SK-N-SH (cell line): ENCODE results near the gene TMEM131. TPM values are rescaled to one million over a fixed set of nuclear protein-coding genes. Genes with fewer than 3 reads are reported as not detected.

ENCODE experiments used
- CTCF ChIA-PET: fragments of 300-600, 350-600 bp; formaldehyde crosslinking; extraction: SDS; loops from one replicate; lab custom pipeline; 2021; lab: Yijun Ruan, JAX
- POLR2A ChIA-PET: fragments of 350-600 bp; sonication (Branson Sonifier 250); formaldehyde crosslinking; extraction: SDS; loops from one replicate; lab custom pipeline; 2020; ENCODE audit warnings: antibody characterized with exemption, inconsistent platforms; lab: Yijun Ruan, JAX
- DNase-seq: peaks from one replicate; pipeline ENCODE4 v3.0.0; 2012
- H2AFZ ChIP-seq: fragments of 200-600 bp; sonication (generic); 2 replicates; pipeline ENCODE4 v1.8.1; 2016; ENCODE audit warnings: antibody characterized with exemption, mild to moderate bottlenecking, low read depth
- H3F3A ChIP-seq: fragments of 200-600 bp; sonication (generic); replicated peaks from 2 replicates; pipeline ENCODE3; 2016; ENCODE audit warnings: antibody characterized with exemption, mild to moderate bottlenecking; ENCODE audit not compliant: insufficient read depth
- H3K27ac ChIP-seq, 2 experiments: fragments of 200-500 bp in 1 of 2; fragments of 200-600 bp in 1 of 2; sonication (Bioruptor generic) in 1 of 2; sonication (generic), shearing (Covaris generic) in 1 of 2; 2 replicates each; pipeline versions ENCODE4 v1.5.1 to v1.6.1; 2014 to 2016; ENCODE audit warnings: low read depth in 2 of 2, inconsistent platforms in 1 of 2, low read length in 1 of 2, mild to moderate bottlenecking in 1 of 2, mixed read lengths in 1 of 2
- H3K27me3 ChIP-seq: fragments of 200-600 bp; sonication (generic), shearing (Covaris generic); 2 replicates; pipeline ENCODE4 v1.6.1; 2016; ENCODE audit warnings: mixed run types; ENCODE audit not compliant: insufficient read depth
- H3K36me3 ChIP-seq, 2 experiments: fragments of 200-500 bp in 1 of 2; fragments of 200-600 bp in 1 of 2; sonication (Bioruptor generic) in 1 of 2; sonication (generic) in 1 of 2; replicated peaks in 1 of 2; 2 replicates each; pipeline versions ENCODE3 to v1.5.1; 2014 to 2016; ENCODE audit warnings: low read length in 1 of 2, mild to moderate bottlenecking in 1 of 2; ENCODE audit not compliant: insufficient read depth in 2 of 2, control insufficient read depth in 1 of 2
- H3K4me1 ChIP-seq, 2 experiments: fragments of 200-500 bp in 1 of 2; fragments of 200-600 bp in 1 of 2; sonication (Bioruptor generic) in 1 of 2; sonication (generic), shearing (Covaris generic) in 1 of 2; 2 replicates each; pipeline versions ENCODE4 v1.5.1 to v1.6.1; 2014 to 2016; ENCODE audit warnings: low read depth in 1 of 2, low read length in 1 of 2, mixed run types in 1 of 2; ENCODE audit not compliant: insufficient read depth in 2 of 2, control insufficient read depth in 1 of 2
- H3K4me2 ChIP-seq: fragments of 200-600 bp; sonication (generic), shearing (Covaris generic); 2 replicates; pipeline ENCODE4 v1.6.1; 2017; ENCODE audit warnings: mixed run types
- H3K4me3 ChIP-seq, 2 experiments: fragments of 200-500 bp in 1 of 2; fragments of 200-600 bp in 1 of 2; sonication (Bioruptor generic) in 1 of 2; sonication (generic), shearing (Covaris generic) in 1 of 2; 2 replicates each; pipeline versions ENCODE4 v1.5.1 to v1.8.1; 2014 to 2016; ENCODE audit warnings: low read depth in 2 of 2, inconsistent platforms in 1 of 2, low read length in 1 of 2, mild to moderate bottlenecking in 1 of 2, mixed read lengths in 1 of 2, moderate library complexity in 1 of 2
- H3K79me2 ChIP-seq: fragments of 200-600 bp; sonication (generic); 2 replicates; pipeline ENCODE4 v1.8.1; 2017; ENCODE audit warnings: mild to moderate bottlenecking; ENCODE audit not compliant: insufficient read depth
- H3K9ac ChIP-seq: fragments of 200-600 bp; sonication (generic); 2 replicates; pipeline ENCODE4 v1.6.1; 2017; ENCODE audit warnings: mixed run types
- H3K9me2 ChIP-seq: fragments of 200-600 bp; sonication (generic); 2 replicates; pipeline ENCODE4 v1.6.1; 2017; ENCODE audit warnings: mixed run types
- H3K9me3 ChIP-seq: fragments of 200-600 bp; sonication (generic); 2 replicates; pipeline ENCODE4 v1.6.1; 2017; ENCODE audit warnings: mixed run types, mild to moderate bottlenecking, moderate library complexity
- H4K20me1 ChIP-seq: fragments of 200-600 bp; sonication (generic); 2 replicates; pipeline ENCODE4 v1.6.1; 2017; ENCODE audit warnings: mild to moderate bottlenecking, mixed run types; ENCODE audit not compliant: insufficient read depth
- CTCF ChIP-seq: fragments of 200-600 bp; sonication (generic); IDR thresholded peaks from 2 replicates; pipeline ENCODE4 v1.6.1; 2017; ENCODE audit warnings: antibody characterized with exemption, mild to moderate bottlenecking, moderate library complexity
- EP300 ChIP-seq, 2 experiments: IDR thresholded peaks; 2 replicates each; pipeline versions ENCODE4 v1.4.0 to v1.6.1; 2012; ENCODE audit warnings: borderline replicate concordance in 1 of 2, low read depth in 1 of 2, low read length in 1 of 2
- FOSL2 ChIP-seq: IDR thresholded peaks from 2 replicates; pipeline ENCODE4 v1.4.0; 2012; ENCODE audit warnings: low read depth, mild to moderate bottlenecking, moderate library complexity, borderline replicate concordance
- FOXM1 ChIP-seq: IDR thresholded peaks from 2 replicates; pipeline ENCODE4 v1.4.0; 2012; ENCODE audit warnings: low read depth, mild to moderate bottlenecking
- GABPA ChIP-seq: IDR thresholded peaks from 2 replicates; pipeline ENCODE4 v1.4.0; 2012; ENCODE audit warnings: low read depth, mild to moderate bottlenecking
- JUND ChIP-seq: IDR thresholded peaks from 2 replicates; pipeline ENCODE4 v1.4.0; 2012
- MAX ChIP-seq: IDR thresholded peaks from 2 replicates; pipeline ENCODE4 v1.4.0; 2012; ENCODE audit warnings: low read depth
- MXI1 ChIP-seq: IDR thresholded peaks from 2 replicates; pipeline ENCODE4 v1.6.1; 2012; ENCODE audit warnings: mild to moderate bottlenecking, low read depth, low read length, improper control_type of control experiment
- POLR2AphosphoS5 ChIP-seq: IDR thresholded peaks from 2 replicates; pipeline ENCODE4 v1.6.1; 2012; ENCODE audit warnings: low read depth, low read length
- SMC3 ChIP-seq: IDR thresholded peaks from 2 replicates; pipeline ENCODE4 v1.6.1; 2012; ENCODE audit warnings: low read depth, low read length, improper control_type of control experiment
- TAF1 ChIP-seq: IDR thresholded peaks from 2 replicates; pipeline ENCODE4 v1.6.1; 2012; ENCODE audit warnings: low read depth, mild to moderate bottlenecking, low read length, moderate library complexity, borderline replicate concordance
- TCF12 ChIP-seq: IDR thresholded peaks from 2 replicates; pipeline ENCODE4 v1.4.0; 2012
- USF2 ChIP-seq: fragments of 150-350 bp; IDR thresholded peaks from 2 replicates; pipeline ENCODE4 v1.6.1; 2017; ENCODE audit warnings: antibody characterized with exemption, low read length, low read depth, borderline replicate concordance
- YY1 ChIP-seq: IDR thresholded peaks from 2 replicates; pipeline ENCODE4 v1.4.0; 2012; ENCODE audit warnings: low read depth, mild to moderate bottlenecking
- WGBS: methylation state at CpG from one replicate; pipeline ENCODE4 v1.1.6; 2017; ENCODE audit warnings: low lambda C conversion rate; 5-methylcytosine and 5-hydroxymethylcytosine counted together
- polyA plus RNA-seq, 3 experiments: library from polyadenylated mRNA; depleted of rRNA; stranded (reverse); fragments of >200 nt; gene quantifications; 2 replicates each; pipeline ENCODE4 v1.2.3, GENCODE V29; 2012
- TF ChIP-seq, protein P1 (sequence below): IDR thresholded peaks from 2 replicates; pipeline ENCODE4 v1.6.1; 2012; ENCODE audit warnings: mild to moderate bottlenecking, low read depth, low read length, moderate library complexity

Gene TMEM131
- polyA plus RNA-seq, 1 of the 3 experiments (the other 2 are of a cell fraction): 9.1 TPM

DNA sequence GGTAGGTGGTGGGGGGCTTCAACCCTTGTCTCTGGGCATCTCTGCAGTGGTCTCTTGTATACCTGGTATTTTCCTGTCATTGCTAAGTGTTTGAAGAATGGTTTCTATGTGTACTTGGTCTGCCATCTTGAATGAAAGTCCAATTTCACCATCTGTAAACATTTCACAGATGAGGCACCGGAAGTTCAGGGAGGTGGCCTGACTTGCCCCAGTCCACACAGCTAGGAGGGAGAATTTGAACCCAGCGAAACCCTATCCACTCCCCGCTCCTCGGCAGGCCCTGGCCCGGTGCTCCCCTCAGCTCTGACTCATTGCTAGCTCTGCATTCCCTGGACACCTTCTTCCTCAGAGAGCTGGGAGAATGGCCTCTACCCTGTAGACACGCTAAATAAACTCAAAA is 251.8 kb downstream of the TMEM131 start:
- Histone ChIP-seq H2AFZ (no peak overlapping the region), H3K4me1 (peaks cover 0 to 4% of the 10 kb centered on the region in 2 experiments; a peak in 1 of 4 replicates), H3K79me2 (no peaks in the 10 kb centered on the region), H3F3A (no peaks in the 10 kb centered on the region), H3K4me3 (no peak overlapping the region), H4K20me1 (no peaks in the 10 kb centered on the region), H3K9ac (no peak overlapping the region), H3K27me3 (no peaks in the 10 kb centered on the region), H3K9me2 (no peaks in the 10 kb centered on the region), H3K36me3 (no peaks in the 10 kb centered on the region), H3K9me3 (no peaks in the 10 kb centered on the region), H3K27ac (no peak overlapping the region), H3K4me2 (no peak overlapping the region)
- no peak for DNase-seq
- TF ChIP-seq JUND: no peak
- no peak for TF ChIP-seq FOXM1
- TF ChIP-seq FOSL2: no peak
- TF ChIP-seq MAX: no peak
- no peak for TF ChIP-seq YY1
- TF ChIP-seq, protein P1, sequence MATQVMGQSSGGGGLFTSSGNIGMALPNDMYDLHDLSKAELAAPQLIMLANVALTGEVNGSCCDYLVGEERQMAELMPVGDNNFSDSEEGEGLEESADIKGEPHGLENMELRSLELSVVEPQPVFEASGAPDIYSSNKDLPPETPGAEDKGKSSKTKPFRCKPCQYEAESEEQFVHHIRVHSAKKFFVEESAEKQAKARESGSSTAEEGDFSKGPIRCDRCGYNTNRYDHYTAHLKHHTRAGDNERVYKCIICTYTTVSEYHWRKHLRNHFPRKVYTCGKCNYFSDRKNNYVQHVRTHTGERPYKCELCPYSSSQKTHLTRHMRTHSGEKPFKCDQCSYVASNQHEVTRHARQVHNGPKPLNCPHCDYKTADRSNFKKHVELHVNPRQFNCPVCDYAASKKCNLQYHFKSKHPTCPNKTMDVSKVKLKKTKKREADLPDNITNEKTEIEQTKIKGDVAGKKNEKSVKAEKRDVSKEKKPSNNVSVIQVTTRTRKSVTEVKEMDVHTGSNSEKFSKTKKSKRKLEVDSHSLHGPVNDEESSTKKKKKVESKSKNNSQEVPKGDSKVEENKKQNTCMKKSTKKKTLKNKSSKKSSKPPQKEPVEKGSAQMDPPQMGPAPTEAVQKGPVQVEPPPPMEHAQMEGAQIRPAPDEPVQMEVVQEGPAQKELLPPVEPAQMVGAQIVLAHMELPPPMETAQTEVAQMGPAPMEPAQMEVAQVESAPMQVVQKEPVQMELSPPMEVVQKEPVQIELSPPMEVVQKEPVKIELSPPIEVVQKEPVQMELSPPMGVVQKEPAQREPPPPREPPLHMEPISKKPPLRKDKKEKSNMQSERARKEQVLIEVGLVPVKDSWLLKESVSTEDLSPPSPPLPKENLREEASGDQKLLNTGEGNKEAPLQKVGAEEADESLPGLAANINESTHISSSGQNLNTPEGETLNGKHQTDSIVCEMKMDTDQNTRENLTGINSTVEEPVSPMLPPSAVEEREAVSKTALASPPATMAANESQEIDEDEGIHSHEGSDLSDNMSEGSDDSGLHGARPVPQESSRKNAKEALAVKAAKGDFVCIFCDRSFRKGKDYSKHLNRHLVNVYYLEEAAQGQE: no peak
- TF ChIP-seq POLR2AphosphoS5: no peak
- TF ChIP-seq EP300 (IDR thresholded peaks at IDR 0.05; ENCODE audit: borderline replicate concordance in 1 of 2, low read depth in 1 of 2, low read length in 1 of 2): no peak
- TF ChIP-seq SMC3: no peak
- TF ChIP-seq GABPA: no peak
- no peak for TF ChIP-seq CTCF
- no peak for TF ChIP-seq USF2
- TF ChIP-seq TCF12: no peak
- no peak for TF ChIP-seq TAF1
- no peak for TF ChIP-seq MXI1
- POLR2A ChIA-PET: no interaction called here
- 86% methylated on average over 6 of the region's 6 CpGs for WGBS
- CTCF ChIA-PET: interaction anchor here (0.9 to 2.8 kb wide), 5 partner anchors 10 to 525 kb away, joined by 3 to 8 read pairs (median 3); no protein-coding TSS in a partner anchor
